ENCODE measurements around the gene CTU1. TPM values are rescaled to one million over a fixed set of nuclear protein-coding genes. Genes with fewer than 3 reads are reported as not detected.

CTU1 gene
- total RNA-seq, 1 donor = 4.3 TPM

DNA sequence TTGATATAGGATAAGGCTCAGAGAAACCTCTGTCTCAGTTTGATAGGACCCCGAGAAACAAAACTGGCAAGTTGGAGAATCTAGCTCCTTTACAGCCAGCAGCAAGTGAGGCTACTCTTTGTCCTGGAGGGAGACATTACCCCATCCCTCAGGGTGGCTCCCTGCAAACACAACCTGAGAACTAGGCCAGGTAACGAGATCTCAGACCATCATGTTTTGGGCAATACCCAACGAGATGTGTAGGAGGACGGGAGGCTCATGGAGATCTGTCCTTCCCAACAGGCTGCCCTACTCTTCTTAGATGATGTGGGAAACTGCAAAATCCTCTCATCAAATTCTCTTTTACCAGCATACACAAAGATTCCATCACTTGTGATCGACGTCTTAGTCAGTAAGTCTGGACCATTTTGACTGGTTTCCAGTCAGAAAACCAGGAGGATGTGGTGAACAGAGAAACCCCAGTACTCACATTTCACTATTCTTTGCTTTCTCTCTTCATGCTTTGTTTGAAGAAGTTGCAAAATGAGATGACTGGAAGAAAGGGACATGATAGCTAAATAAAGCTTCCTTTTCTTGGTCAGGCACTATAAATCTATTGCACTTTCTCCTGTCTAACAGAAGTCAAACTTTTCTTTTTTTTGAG lies 6.0 kb upstream of the CTU1 start:
- Histone ChIP-seq H2AFZ (ENCODE audit: low read length) (no peak overlapping the region), H3K9me3 (ENCODE audit: low read depth, low read length) (no peaks in the 10 kb centered on the region), H3K4me1 (ENCODE audit: insufficient read depth, low read length) (no peaks in the 10 kb centered on the region), H3K36me3 (ENCODE audit: insufficient read depth, low read length) (no peaks in the 10 kb centered on the region), H3K27me3 (ENCODE audit: insufficient read depth, low read length) (peaks cover 21% of the 10 kb centered on the region), H3K79me2 (ENCODE audit: insufficient read depth, low read length) (no peaks in the 10 kb centered on the region), H3K4me3 (ENCODE audit: insufficient read depth, low read length) (no peak overlapping the region), H3K27ac (ENCODE audit: low read depth, low read length) (no peak overlapping the region), H4K20me1 (ENCODE audit: insufficient read depth, low read length) (no peaks in the 10 kb centered on the region), H3K4me2 (ENCODE audit: insufficient read depth, low read length) (no peak overlapping the region)
- TF ChIP-seq, protein P1, sequence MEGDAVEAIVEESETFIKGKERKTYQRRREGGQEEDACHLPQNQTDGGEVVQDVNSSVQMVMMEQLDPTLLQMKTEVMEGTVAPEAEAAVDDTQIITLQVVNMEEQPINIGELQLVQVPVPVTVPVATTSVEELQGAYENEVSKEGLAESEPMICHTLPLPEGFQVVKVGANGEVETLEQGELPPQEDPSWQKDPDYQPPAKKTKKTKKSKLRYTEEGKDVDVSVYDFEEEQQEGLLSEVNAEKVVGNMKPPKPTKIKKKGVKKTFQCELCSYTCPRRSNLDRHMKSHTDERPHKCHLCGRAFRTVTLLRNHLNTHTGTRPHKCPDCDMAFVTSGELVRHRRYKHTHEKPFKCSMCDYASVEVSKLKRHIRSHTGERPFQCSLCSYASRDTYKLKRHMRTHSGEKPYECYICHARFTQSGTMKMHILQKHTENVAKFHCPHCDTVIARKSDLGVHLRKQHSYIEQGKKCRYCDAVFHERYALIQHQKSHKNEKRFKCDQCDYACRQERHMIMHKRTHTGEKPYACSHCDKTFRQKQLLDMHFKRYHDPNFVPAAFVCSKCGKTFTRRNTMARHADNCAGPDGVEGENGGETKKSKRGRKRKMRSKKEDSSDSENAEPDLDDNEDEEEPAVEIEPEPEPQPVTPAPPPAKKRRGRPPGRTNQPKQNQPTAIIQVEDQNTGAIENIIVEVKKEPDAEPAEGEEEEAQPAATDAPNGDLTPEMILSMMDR (IDR thresholded peaks at IDR 0.05; ENCODE audit: extremely low read depth, low read depth, low read length) = no peak
- no peak for DNase-seq (ENCODE audit: insufficient read length, low spot score, missing footprints)

DNA sequence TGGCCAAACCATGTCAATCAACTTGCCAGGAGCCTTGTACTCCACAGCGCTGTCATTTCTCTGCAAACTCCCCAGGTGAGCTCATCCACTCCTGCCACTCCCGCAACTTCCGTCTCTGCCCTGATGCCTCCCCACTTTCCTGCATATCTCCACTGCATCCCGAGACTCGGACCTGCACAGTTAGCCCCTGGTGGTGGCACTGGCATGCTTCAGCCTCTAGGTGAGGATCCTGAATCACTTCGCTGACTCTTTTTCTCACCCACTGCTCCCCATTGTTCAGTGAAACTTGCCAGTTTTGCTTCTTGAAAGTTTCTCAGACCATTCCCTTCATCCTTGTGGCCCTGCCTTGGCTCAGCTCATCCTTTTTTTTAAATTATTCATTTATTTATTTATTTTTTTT lies 3.4 kb upstream of the CTU1 start:
- DNase-seq (ENCODE audit: insufficient read length, low spot score, missing footprints) = no peak
- Histone ChIP-seq H3K79me2 (ENCODE audit: insufficient read depth, low read length) (peaks cover 15% of the 10 kb centered on the region), H3K4me1 (ENCODE audit: insufficient read depth, low read length) (peaks cover 11% of the 10 kb centered on the region), H3K4me3 (ENCODE audit: insufficient read depth, low read length) (no peak overlapping the region), H3K36me3 (ENCODE audit: insufficient read depth, low read length) (no peaks in the 10 kb centered on the region), H3K27ac (ENCODE audit: low read depth, low read length) (no peak overlapping the region), H3K27me3 (ENCODE audit: insufficient read depth, low read length) (peaks cover 16% of the 10 kb centered on the region), H3K9me3 (ENCODE audit: low read depth, low read length) (no peaks in the 10 kb centered on the region), H3K4me2 (ENCODE audit: insufficient read depth, low read length) (no peak overlapping the region), H4K20me1 (ENCODE audit: insufficient read depth, low read length) (no peaks in the 10 kb centered on the region), H2AFZ (ENCODE audit: low read length) (no peak overlapping the region)
- TF ChIP-seq, protein P1 (IDR thresholded peaks at IDR 0.05; ENCODE audit: extremely low read depth, low read depth, low read length) = no peak

DNA sequence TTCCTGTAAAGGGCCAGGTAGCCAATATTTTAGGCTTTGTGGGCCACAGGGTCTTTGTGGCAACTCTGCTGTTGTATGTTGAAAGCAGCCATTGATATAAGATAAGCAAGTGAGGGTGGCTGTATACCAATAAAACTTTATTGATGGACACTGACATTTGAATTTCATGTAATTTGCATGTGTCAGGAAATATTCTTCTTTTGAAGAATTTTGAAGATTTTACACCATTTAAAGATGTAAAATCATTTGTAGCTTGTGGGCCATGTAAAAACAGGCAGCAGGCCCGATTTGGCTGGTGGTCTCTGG lies 2.4 kb upstream of the CTU1 start:
- H3K9me3 ChIP-seq (ENCODE audit: low read depth, low read length) = no peaks in the 10 kb centered on the region
- H3K27me3 ChIP-seq (ENCODE audit: insufficient read depth, low read length) = peaks cover 14% of the 10 kb centered on the region
- no peak overlapping the region for H3K4me2 ChIP-seq (ENCODE audit: insufficient read depth, low read length)
- no peaks in the 10 kb centered on the region for H4K20me1 ChIP-seq (ENCODE audit: insufficient read depth, low read length)
- H3K79me2 ChIP-seq (ENCODE audit: insufficient read depth, low read length) = peaks cover 22% of the 10 kb centered on the region
- H2AFZ ChIP-seq (ENCODE audit: low read length) = no peak overlapping the region
- H3K27ac ChIP-seq (ENCODE audit: low read depth, low read length) = no peak overlapping the region
- no peak for DNase-seq (ENCODE audit: insufficient read length, low spot score, missing footprints)
- no peaks in the 10 kb centered on the region for H3K36me3 ChIP-seq (ENCODE audit: insufficient read depth, low read length)
- TF ChIP-seq, protein P1 (IDR thresholded peaks at IDR 0.05; ENCODE audit: extremely low read depth, low read depth, low read length) = no peak
- peaks cover 11% of the 10 kb centered on the region for H3K4me1 ChIP-seq (ENCODE audit: insufficient read depth, low read length)
- H3K4me3 ChIP-seq (ENCODE audit: insufficient read depth, low read length) = no peak overlapping the region

DNA sequence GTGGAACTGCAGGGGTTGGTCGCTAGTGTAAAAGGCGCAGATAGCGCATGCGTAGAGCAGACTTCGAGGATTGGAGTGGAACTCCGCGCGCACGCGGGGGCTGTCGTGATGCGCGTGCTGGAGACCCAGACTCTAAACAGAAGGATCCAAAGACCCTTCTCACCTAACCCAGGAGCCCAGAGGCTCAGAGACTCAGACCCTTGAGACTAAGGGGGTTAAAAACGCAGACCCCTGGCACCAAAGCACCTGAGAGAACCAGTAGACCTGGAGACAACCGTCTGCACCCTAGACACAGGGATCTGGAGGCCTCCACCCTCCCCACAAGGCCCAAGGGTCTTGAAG lies 567 bp upstream of the CTU1 start:
- peaks cover 11% of the 10 kb centered on the region for H3K4me1 ChIP-seq (ENCODE audit: insufficient read depth, low read length)
- H3K4me2 ChIP-seq (ENCODE audit: insufficient read depth, low read length) = peak overlapping the region; percentile 91
- H3K27ac ChIP-seq (ENCODE audit: low read depth, low read length) = peak overlapping the region; percentile 18
- H3K27me3 ChIP-seq (ENCODE audit: insufficient read depth, low read length) = peaks cover 3% of the 10 kb centered on the region
- TF ChIP-seq, protein P1 (IDR thresholded peaks at IDR 0.05; ENCODE audit: extremely low read depth, low read depth, low read length) = no peak
- H3K9me3 ChIP-seq (ENCODE audit: low read depth, low read length) = no peaks in the 10 kb centered on the region
- H4K20me1 ChIP-seq (ENCODE audit: insufficient read depth, low read length) = peaks cover 6% of the 10 kb centered on the region
- peaks cover 8% of the 10 kb centered on the region for H3K36me3 ChIP-seq (ENCODE audit: insufficient read depth, low read length)
- peak overlapping the region; percentile 97 for H2AFZ ChIP-seq (ENCODE audit: low read length)
- peak overlapping the region; percentile 94 for H3K4me3 ChIP-seq (ENCODE audit: insufficient read depth, low read length)
- peaks cover 37% of the 10 kb centered on the region for H3K79me2 ChIP-seq (ENCODE audit: insufficient read depth, low read length)
- no peak for DNase-seq (ENCODE audit: insufficient read length, low spot score, missing footprints)

Measured in osteoblast (primary cell).